ENCODE measurements around the gene MITF. TPM values are rescaled to one million over a fixed set of nuclear protein-coding genes. Genes with fewer than 3 reads are reported as not detected.

The MITF gene
- total RNA-seq, 1 experiment from 2014 or later, result 1.9 TPM

- H3K9ac ChIP-seq (ENCODE audit: low read length), result no peak overlapping the region
- ATAC-seq (no peak), DNase-seq (ENCODE audit: low read depth, low spot score) (no peak)
- no peak overlapping the region for H3K27ac ChIP-seq (ENCODE audit: low read depth, low read length)
- POLR2A ChIA-PET, result no interaction called here
- TF ChIP-seq POLR2A (IDR thresholded peaks at IDR 0.05; ENCODE audit: borderline replicate concordance, extremely low read depth, insufficient read depth, insufficient read length), result no peak
- no peak for TF ChIP-seq POLR2AphosphoS5 (IDR thresholded peaks at IDR 0.05; ENCODE audit: low read depth, low read length)
- no peak for TF ChIP-seq SRF (IDR thresholded peaks at IDR 0.05; ENCODE audit: low read depth)
- TF ChIP-seq MAX (IDR thresholded peaks at IDR 0.05), result no peak
- TF ChIP-seq EZH2phosphoT487 (IDR thresholded peaks at IDR 0.05; ENCODE audit: borderline replicate concordance), result no peak
- TF ChIP-seq ELF1 (IDR thresholded peaks at IDR 0.05; ENCODE audit: borderline replicate concordance, low read depth), result no peak
- TF ChIP-seq EZH2 (IDR thresholded peaks at IDR 0.05), result no peak
- TF ChIP-seq YY1 (IDR thresholded peaks at IDR 0.05; ENCODE audit: extremely low read depth, insufficient replicate concordance, low read depth, low read length), result no peak
- no peak for TF ChIP-seq REST (IDR thresholded peaks at IDR 0.05; ENCODE audit: low read depth)
- no peak for TF ChIP-seq RAD21 (IDR thresholded peaks at IDR 0.05; ENCODE audit: low read depth)
- TF ChIP-seq ATF3 (IDR thresholded peaks at IDR 0.05), result no peak
- no peak for TF ChIP-seq JUND (IDR thresholded peaks at IDR 0.05)
- no peak for TF ChIP-seq ZBTB33 (IDR thresholded peaks at IDR 0.05; ENCODE audit: extremely low read depth, insufficient replicate concordance, low read length)
- TF ChIP-seq ZNF274 (IDR thresholded peaks at IDR 0.05; ENCODE audit: low read depth, low read length), result no peak
- TF ChIP-seq SP1 (IDR thresholded peaks at IDR 0.05; ENCODE audit: low read depth), result no peak
- no peak for TF ChIP-seq TCF7L2 (IDR thresholded peaks at IDR 0.05; ENCODE audit: borderline replicate concordance, extremely low read depth, insufficient read depth, insufficient read length)
- no peaks in the 10 kb centered on the region for H3K9me2 ChIP-seq (ENCODE audit: insufficient read depth)
- no peak overlapping the region for H3K4me3 ChIP-seq (replicated peaks in 1 of 2; ENCODE audit: low read depth in 1 of 2, low read length in 2 of 2)
- intact Hi-C loops (cut with micrococcal nuclease), result no loop called here
- H3K4me2 ChIP-seq (ENCODE audit: low read length), result no peak overlapping the region
- no peaks in the 10 kb centered on the region for H3K27me3 ChIP-seq (ENCODE audit: insufficient read depth, low read length)
- CTCF ChIA-PET, result no interaction called here
- H3K4me1 ChIP-seq (ENCODE audit: control insufficient read depth in 1 of 2, insufficient read depth in 2 of 2, low read length in 2 of 2), result no peaks in the 10 kb centered on the region
- H2AFZ ChIP-seq (ENCODE audit: low read depth, low read length, poor library complexity, severe bottlenecking), result no peak overlapping the region
- RAD21 ChIA-PET (ENCODE audit: low non-redundant PET in 1 of 2, low total read pairs in 2 of 2, uncharacterized antibody in 2 of 2, unreplicated experiment in 2 of 2), result no interaction called here
- no peaks in the 10 kb centered on the region for H3K79me2 ChIP-seq (ENCODE audit: insufficient read depth, low read length)
- no peaks in the 10 kb centered on the region for H3K36me3 ChIP-seq (ENCODE audit: control insufficient read depth in 1 of 2, insufficient read depth in 2 of 2, low read length in 2 of 2)
- no peaks in the 10 kb centered on the region for H4K20me1 ChIP-seq (ENCODE audit: insufficient read depth)
- peaks cover 0 to 7% of the 10 kb centered on the region in 2 experiments; a peak in 2 of 4 replicates for H3K9me3 ChIP-seq (ENCODE audit: control insufficient read depth in 1 of 2, insufficient read depth in 1 of 2, low read depth in 1 of 2, low read length in 2 of 2)
- no TSS peak for BruUV-seq (replicated peaks)
These were observed 99.0 kb downstream of the MITF start for GRCh38 chr3:69838217-69838616.

Measured in HCT116 (cell line).